Activated naive CD8-positive, alpha-beta T cell treated with anti-CD3 and anti-CD28 coated beads, Interleukin-2, amount 50 U/mL, for 16 hours (primary cell): ENCODE data around the gene CSRNP2.
"Not testable (repeated sequence)": the region's sequence is repeated elsewhere in the genome, so short reads cannot be mapped to it uniquely, and the experiment has no call there.

Source experiments
- DNase-seq: peaks from one replicate; pipeline ENCODE4 v3.0.0-alpha.2; 2020; ENCODE audit warnings: low read depth, low spot score

The CSRNP2 gene

GRCh38 chr12:51083126-51083833 lies at the start of gene CSRNP2:
Gene CSRNP2, minus strand, starts transcription at chr12:51083596. Its CDS starts 7,035 bp downstream, at chr12:51076561.
- peak; percentile 84 for DNase-seq

- DNase-seq = no peak
Measured at GRCh38 chr12:51132693-51133092, 49.3 kb upstream of the CSRNP2 start.

GRCh38 chr12:51131745-51132521 lies 48.5 kb upstream of the CSRNP2 start:
- no peak for DNase-seq

- DNase-seq = no peak
Measured at GRCh38 chr12:51128919-51129318, 45.5 kb upstream of the CSRNP2 start.

- no peak for DNase-seq
Measured at GRCh38 chr12:51127050-51127729, 43.8 kb upstream of the CSRNP2 start.

- DNase-seq = no peak
Measured at GRCh38 chr12:51126297-51126696, 42.9 kb upstream of the CSRNP2 start.

- DNase-seq = no peak
Measured at GRCh38 chr12:51124504-51124903, 41.1 kb upstream of the CSRNP2 start.

- DNase-seq = no peak
Measured at GRCh38 chr12:51122844-51123243, 39.4 kb upstream of the CSRNP2 start.

- no peak for DNase-seq
Measured at GRCh38 chr12:51118706-51119105, 35.3 kb upstream of the CSRNP2 start.

GRCh38 chr12:51115533-51115932 lies 32.1 kb upstream of the CSRNP2 start:
- no peak for DNase-seq

GRCh38 chr12:51108136-51108535 lies 24.7 kb upstream of the CSRNP2 start:
- DNase-seq = no peak

GRCh38 chr12:51103977-51104376 lies 20.6 kb upstream of the CSRNP2 start:
- no peak for DNase-seq

- DNase-seq = no peak
Measured at GRCh38 chr12:51098611-51099010, 15.2 kb upstream of the CSRNP2 start.

- DNase-seq = no peak
Measured at GRCh38 chr12:51090705-51091229, 7.4 kb upstream of the CSRNP2 start.

- DNase-seq = no peak
Measured at GRCh38 chr12:51087818-51088217, 4.4 kb upstream of the CSRNP2 start.

GRCh38 chr12:51086933-51087332 lies 3.5 kb upstream of the CSRNP2 start:
- DNase-seq = no peak

GRCh38 chr12:51085757-51086156 lies 2.4 kb upstream of the CSRNP2 start:
- no peak for DNase-seq

- DNase-seq = no peak
Measured at GRCh38 chr12:51082561-51083125, 753 bp downstream of the CSRNP2 start.

GRCh38 chr12:51081421-51081820 lies 2.0 kb downstream of the CSRNP2 start:
- no peak for DNase-seq

GRCh38 chr12:51080136-51080535 lies 3.3 kb downstream of the CSRNP2 start:
- no peak for DNase-seq

- DNase-seq = not testable (repeated sequence)
Measured at GRCh38 chr12:51078866-51079265, 4.5 kb downstream of the CSRNP2 start.

GRCh38 chr12:51078346-51078745 lies 5.0 kb downstream of the CSRNP2 start:
- DNase-seq = not testable (repeated sequence)
